Measurements from ENCODE around the gene CHERP. TPM values are rescaled to one million over a fixed set of nuclear protein-coding genes. Genes with fewer than 3 reads are reported as not detected.

The CHERP gene
- total and polyA plus RNA-seq, 2 of the 13 experiments (the other 11 are each of a cell fraction or from before 2014, with no cell fraction given) = 4.3 to 5.4 TPM

DNA sequence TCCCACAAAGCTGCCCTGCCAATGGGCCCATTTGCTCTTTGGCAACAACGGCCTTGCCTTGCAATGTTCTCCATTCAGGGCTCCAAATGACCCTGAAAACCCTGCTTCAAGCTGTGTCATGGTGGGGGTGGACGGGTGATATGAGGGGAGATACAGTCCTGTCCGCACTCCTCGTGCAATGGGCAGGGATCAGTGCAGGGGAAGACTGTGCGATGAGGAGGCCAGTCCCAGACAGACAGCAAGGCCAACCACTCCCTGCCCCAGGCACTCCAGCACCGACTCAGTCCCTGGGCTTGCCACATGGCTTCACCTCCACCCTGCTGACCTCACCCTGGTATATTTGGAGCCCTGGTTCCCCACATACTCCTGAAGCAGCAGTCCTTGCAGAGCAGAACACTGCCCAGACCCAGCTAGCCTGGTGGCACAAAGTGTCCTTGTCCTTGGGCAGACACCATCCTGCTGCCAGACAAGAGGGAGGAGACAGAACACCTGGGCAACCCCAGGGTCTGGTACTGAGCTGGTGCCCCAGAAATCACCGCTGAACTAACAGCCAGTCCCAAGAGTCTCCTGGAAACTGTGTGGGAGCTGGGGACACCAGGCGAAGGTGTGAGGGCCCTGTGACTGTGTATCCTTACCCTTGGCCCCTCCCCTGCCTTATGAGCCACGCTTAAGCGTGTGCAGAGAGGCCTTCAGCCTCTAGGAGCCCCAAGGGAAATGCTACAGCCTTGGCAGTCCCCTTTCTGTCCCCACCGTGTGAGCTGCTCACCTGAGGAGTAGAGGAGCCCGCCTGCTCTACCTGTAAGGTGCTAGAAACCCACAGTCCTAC lies 39.1 kb upstream of the CHERP start:
- Histone ChIP-seq H3K4me1 (ENCODE audit: insufficient read depth, low read length) (peaks cover 16% of the 10 kb centered on the region), H3K27me3 (ENCODE audit: control insufficient read depth in 1 of 2, insufficient read depth in 2 of 2, low read length in 2 of 2) (no peaks in the 10 kb centered on the region), H3K4me3 (replicated peaks in 1 of 3; ENCODE audit: insufficient read depth in 1 of 3, low read depth in 2 of 3, low read length in 3 of 3) (no peak overlapping the region), H3K4me2 (ENCODE audit: low read depth, low read length) (no peak overlapping the region), H2AFZ (ENCODE audit: low read length) (no peak overlapping the region), H3K36me3 (replicated peaks in 1 of 2; ENCODE audit: control insufficient read depth in 1 of 2, insufficient read depth in 2 of 2, low read length in 2 of 2) (peaks cover 7 to 26% of the 10 kb centered on the region in 2 experiments; a peak in 4 of 5 replicates), H3K27ac (ENCODE audit: extremely low read length, insufficient read depth, low read length) (no peak overlapping the region), H3K79me2 (ENCODE audit: insufficient read depth, low read length) (peaks cover 63% of the 10 kb centered on the region), H4K20me1 (ENCODE audit: insufficient read depth, low read length) (peaks cover 21% of the 10 kb centered on the region; the same call in 1 of the 2 replicates), H3K9me3 (ENCODE audit: low read length) (no peaks in the 10 kb centered on the region), H3K9ac (ENCODE audit: insufficient read depth, low read depth, low read length) (no peak overlapping the region)
- 78% methylated on average over 4 of the region's 12 CpGs for WGBS (ENCODE audit: low lambda C conversion rate)
- ChIA-PET CTCF (ENCODE audit: low intra/inter-chr PET ratio, low total read pairs) (no interaction called here), POLR2A (no interaction called here)
- TF ChIP-seq ZNF557 (CRISPR knock-in tag; IDR thresholded peaks at IDR 0.05) (no peak), RBM22 (optimal IDR thresholded peaks at IDR 0.05; ENCODE audit: low read length) (peak; percentile 36)
- FAIRE-seq (no peak), DNase-seq (ENCODE audit: low spot score) (no peak), ATAC-seq (0 out of 3 replicates have a peak, but pooled peaks have one; percentile 8)
- no TSS peak for BruUV-seq (replicated peaks)
- in situ Hi-C loops (cut with HindIII; ENCODE audit: extremely low pct_ligation_motif_present, low pct_unique_long_range_greater_than_20kb) = no loop called here
- intact Hi-C loops (cut with micrococcal nuclease; ENCODE audit: unreplicated experiment) = no loop called here

- ChIA-PET POLR2A (no interaction called here), CTCF (ENCODE audit: low intra/inter-chr PET ratio, low total read pairs) (no interaction called here)
- H3K36me3 ChIP-seq (replicated peaks in 1 of 2; ENCODE audit: control insufficient read depth in 1 of 2, insufficient read depth in 2 of 2, low read length in 2 of 2) = peaks cover 14 to 40% of the 10 kb centered on the region in 2 experiments; a peak in 4 of 5 replicates
- intact Hi-C loops (cut with micrococcal nuclease; ENCODE audit: unreplicated experiment) = no loop called here
- 98% methylated on average over 4 of the region's 4 CpGs for WGBS (ENCODE audit: low lambda C conversion rate)
- no peak for FAIRE-seq
- no peak overlapping the region for H2AFZ ChIP-seq (ENCODE audit: low read length)
- no peak overlapping the region for H3K4me3 ChIP-seq (replicated peaks in 1 of 3; ENCODE audit: insufficient read depth in 1 of 3, low read depth in 2 of 3, low read length in 3 of 3)
- no peaks in the 10 kb centered on the region for H3K27me3 ChIP-seq (ENCODE audit: control insufficient read depth in 1 of 2, insufficient read depth in 2 of 2, low read length in 2 of 2)
- no peak overlapping the region for H3K4me2 ChIP-seq (ENCODE audit: low read depth, low read length)
- H3K9ac ChIP-seq (ENCODE audit: insufficient read depth, low read depth, low read length) = no peak overlapping the region
- no peak for ATAC-seq
- peaks cover 13% of the 10 kb centered on the region; the same call in 1 of the 2 replicates for H4K20me1 ChIP-seq (ENCODE audit: insufficient read depth, low read length)
- no TSS peak for BruUV-seq (replicated peaks)
- in situ Hi-C loops (cut with HindIII; ENCODE audit: extremely low pct_ligation_motif_present, low pct_unique_long_range_greater_than_20kb) = no loop called here
- TF ChIP-seq MAFK (conservative IDR thresholded peaks at IDR 0.05 in 1 of 2, IDR thresholded peaks at IDR 0.05 in 1 of 2; ENCODE audit: low read length in 2 of 2) (no peak), ZMYM3 (CRISPR knock-in tag; IDR thresholded peaks at IDR 0.05) (no peak), ZBTB42 (CRISPR knock-in tag; IDR thresholded peaks at IDR 0.05) (no peak), TBX2 (CRISPR knock-in tag; IDR thresholded peaks at IDR 0.05; ENCODE audit: borderline replicate concordance) (no peak), ZFP90 (CRISPR knock-in tag; IDR thresholded peaks at IDR 0.05; ENCODE audit: borderline replicate concordance) (no peak), ZSCAN29 (CRISPR knock-in tag; conservative IDR thresholded peaks at IDR 0.05) (no peak), TGIF2 (CRISPR knock-in tag; IDR thresholded peaks at IDR 0.05) (no peak), ZFY (CRISPR knock-in tag; IDR thresholded peaks at IDR 0.05) (no peak)
- H3K79me2 ChIP-seq (ENCODE audit: insufficient read depth, low read length) = peaks cover 55% of the 10 kb centered on the region
- no peaks in the 10 kb centered on the region for H3K9me3 ChIP-seq (ENCODE audit: low read length)
- H3K27ac ChIP-seq (ENCODE audit: extremely low read length, insufficient read depth, low read length) = no peak overlapping the region
- H3K4me1 ChIP-seq (ENCODE audit: insufficient read depth, low read length) = peaks cover 12% of the 10 kb centered on the region
- no peak for DNase-seq (ENCODE audit: low spot score)
Measured at GRCh38 chr19:16579381-16579780, 37.1 kb upstream of the CHERP start.

All from HepG2 (cell line).